A549 treated with DMSO at 1 μM for 4 hours (cell line): ENCODE results near the gene FSCN2. TPM values are rescaled to one million over a fixed set of nuclear protein-coding genes. Genes with fewer than 3 reads are reported as not detected.

Source experiments
- total RNA-seq: library from RNA; stranded (reverse); fragments of 200-300 nt; extraction: Qiagen RNA extraction; gene quantifications from 5 replicates; pipeline ENCODE4 v1.2.3, GENCODE V29; 2022; ENCODE audit warnings: low read depth

The FSCN2 gene, protein sequence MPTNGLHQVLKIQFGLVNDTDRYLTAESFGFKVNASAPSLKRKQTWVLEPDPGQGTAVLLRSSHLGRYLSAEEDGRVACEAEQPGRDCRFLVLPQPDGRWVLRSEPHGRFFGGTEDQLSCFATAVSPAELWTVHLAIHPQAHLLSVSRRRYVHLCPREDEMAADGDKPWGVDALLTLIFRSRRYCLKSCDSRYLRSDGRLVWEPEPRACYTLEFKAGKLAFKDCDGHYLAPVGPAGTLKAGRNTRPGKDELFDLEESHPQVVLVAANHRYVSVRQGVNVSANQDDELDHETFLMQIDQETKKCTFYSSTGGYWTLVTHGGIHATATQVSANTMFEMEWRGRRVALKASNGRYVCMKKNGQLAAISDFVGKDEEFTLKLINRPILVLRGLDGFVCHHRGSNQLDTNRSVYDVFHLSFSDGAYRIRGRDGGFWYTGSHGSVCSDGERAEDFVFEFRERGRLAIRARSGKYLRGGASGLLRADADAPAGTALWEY
- total RNA-seq, result 0.45 to 1.4 TPM (median 1.1 TPM) in 5 replicates

DNA sequence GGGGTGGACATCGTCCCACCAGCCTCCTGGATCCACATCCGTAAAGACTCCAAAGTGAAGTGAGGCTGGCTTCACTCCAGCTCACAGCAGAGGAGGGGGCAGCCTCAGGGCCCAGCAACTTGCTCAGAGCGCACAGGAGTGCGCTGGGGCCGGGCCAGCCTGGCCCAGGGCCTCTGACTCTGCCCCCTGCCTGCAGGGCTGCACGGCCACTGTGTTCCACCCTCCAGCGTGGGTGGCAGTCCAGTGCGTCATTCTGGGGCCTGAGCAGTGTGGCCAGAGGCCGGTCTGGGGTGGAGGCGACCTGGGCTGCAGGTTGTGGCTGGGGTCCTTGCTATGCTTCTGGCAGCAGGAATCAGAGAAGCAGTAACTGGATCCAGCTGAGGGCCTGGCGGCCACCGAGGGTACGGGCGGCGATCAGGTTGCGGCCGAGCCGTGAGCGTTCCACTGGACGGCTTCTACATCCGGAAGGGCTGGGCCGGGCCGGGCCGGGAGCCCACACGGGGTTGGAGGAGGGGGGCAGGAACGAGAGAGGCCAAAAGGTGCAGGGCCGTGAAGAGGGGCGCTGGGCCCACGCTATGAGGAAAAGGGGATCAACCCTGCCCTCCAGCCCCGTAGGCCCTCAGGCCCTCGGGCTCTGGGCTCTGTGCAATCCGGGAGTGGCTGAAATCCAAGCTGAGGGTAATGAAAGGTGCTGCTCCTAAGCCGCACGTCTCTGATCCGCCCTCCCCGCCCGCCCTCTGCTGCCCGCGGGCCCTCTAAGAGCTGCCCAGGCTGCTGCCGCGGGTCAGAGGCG lies at the start of gene FSCN2:
Gene FSCN2, plus strand, starts transcription at position 787 of the 793 bp plus-strand sequence. CDS start 155 bp downstream, outside the sequence.

DNA sequence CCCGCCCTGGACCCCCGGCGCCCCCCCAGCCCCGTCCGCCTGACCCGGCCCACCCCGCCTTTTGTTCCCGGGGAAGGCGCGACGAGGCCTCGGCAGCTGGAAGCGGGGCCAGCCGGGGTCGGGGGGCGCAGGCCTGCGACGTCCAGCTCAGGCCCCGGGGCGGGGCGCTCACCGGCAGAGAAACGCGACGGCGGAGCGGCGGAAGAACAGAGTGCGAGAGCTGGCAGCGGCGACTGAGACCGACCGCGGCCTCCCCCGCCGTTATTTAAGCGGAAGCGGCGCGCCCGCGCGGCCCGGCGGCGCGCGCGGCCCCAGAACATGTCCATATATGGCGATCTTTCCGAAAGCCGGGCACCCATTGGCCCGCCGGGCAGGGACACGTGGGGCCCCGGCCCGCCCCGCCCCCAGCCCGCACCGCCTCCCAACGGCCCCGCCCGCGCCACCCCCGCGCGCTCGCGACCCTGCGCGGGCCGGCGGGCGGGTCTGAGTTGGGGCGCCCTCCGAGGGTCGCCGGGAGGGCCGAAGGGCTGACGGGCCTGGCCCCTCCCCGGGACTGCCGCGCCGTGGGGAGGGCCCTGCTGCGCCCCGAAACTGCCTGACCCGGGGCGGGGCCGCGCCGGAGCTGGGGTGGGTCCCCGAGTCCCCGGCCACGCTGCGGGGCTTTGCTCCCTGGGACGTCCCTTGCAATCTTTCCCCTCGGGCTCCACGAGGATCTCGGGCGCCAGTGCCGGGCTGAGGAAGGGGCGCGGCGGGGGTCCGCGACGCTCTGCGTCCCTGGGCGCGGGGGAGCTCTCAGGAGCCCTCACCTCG lies 15.4 kb upstream of the FSCN2 start, which contains the start of gene ACTG1:
Gene ACTG1, minus strand, starts transcription at position 238 of the 810 bp plus-strand sequence. CDS start 445 bp downstream, outside the sequence.

DNA sequence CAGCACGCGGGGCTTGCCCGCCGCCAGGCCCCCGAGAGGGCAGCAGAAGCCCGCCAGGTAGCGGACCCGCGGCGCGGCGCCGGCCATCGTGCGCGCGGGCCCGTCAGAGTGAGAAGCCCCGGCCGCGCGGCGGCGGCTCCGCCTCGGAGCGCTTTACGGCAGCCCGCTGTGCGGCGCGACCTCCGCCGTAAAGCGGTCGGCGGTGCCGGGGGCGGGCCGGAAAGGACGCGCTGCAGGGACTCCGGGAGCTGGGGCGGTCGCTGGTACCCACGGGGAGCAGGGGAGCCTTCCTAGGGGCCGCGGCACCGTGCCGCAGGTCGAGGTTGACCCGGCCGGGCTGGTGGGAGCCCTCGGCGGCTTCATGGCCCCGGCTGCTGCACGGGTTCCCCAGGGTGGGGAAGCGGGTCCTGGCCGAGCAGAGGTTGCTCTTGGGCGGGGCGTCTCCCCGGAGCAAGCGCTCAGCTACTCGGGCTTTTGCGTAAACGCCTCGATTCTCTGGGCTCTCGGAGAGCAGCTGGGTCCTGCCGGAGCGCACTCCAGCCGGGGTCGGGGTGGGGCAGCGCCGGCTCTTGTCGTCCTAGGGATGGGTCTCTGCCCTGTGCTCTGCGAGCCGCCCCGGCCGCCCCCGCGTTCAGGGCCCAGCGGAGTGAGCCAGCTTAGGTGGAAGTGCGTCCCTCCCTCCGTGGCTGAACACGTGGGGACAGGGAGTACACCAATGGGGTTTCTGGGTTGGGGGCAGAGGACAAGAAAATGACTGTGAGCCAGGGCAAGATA lies 24.3 kb downstream of the FSCN2 start, which contains the start of gene FAAP100:
Gene FAAP100, minus strand, starts transcription at position 110 of the 774 bp plus-strand sequence. Its CDS starts 23 bp downstream, at position 87.

Other genes starting within 250 kb of the FSCN2 start
- gene SLC38A10, start 233.1 kb upstream of the FSCN2 start, total RNA-seq, result 53.1 to 82.4 TPM (median 73.3 TPM) in 5 replicates
- gene BAHCC1, start 132.9 kb upstream of the FSCN2 start, total RNA-seq, result 11.8 to 16.3 TPM (median 15.8 TPM) in 5 replicates
- 5,035 to 5,958 TPM (median 5,229 TPM) in 5 replicates for gene ACTG1, start 15.6 kb upstream of the FSCN2 start, total RNA-seq
- gene FAAP100, start 24.0 kb downstream of the FSCN2 start, total RNA-seq, result 21.3 to 29.3 TPM (median 24.7 TPM) in 5 replicates
- 97.3 to 114 TPM (median 110 TPM) in 5 replicates for gene NPLOC4, start 108.7 kb downstream of the FSCN2 start, total RNA-seq
- gene TSPAN10, start 108.8 kb downstream of the FSCN2 start, total RNA-seq, result 4.4 to 6.3 TPM (median 5.9 TPM) in 5 replicates
- 1.8 to 2.6 TPM (median 2.5 TPM) in 5 replicates for gene PDE6G, start 128.2 kb downstream of the FSCN2 start, total RNA-seq
- 34.5 to 63.2 TPM (median 56.9 TPM) in 5 replicates for gene OXLD1, start 138.2 kb downstream of the FSCN2 start, total RNA-seq
- 58.2 to 73.9 TPM (median 66.1 TPM) in 5 replicates for gene CCDC137, start 138.4 kb downstream of the FSCN2 start, total RNA-seq
- 48.6 to 52.2 TPM (median 50.3 TPM) in 5 replicates for gene ARL16, start 155.4 kb downstream of the FSCN2 start, total RNA-seq
- gene HGS, start 155.6 kb downstream of the FSCN2 start, total RNA-seq, result 158 to 233 TPM (median 198 TPM) in 5 replicates
- 202 to 324 TPM (median 283 TPM) in 5 replicates for gene MRPL12, start 175.0 kb downstream of the FSCN2 start, total RNA-seq
- gene SLC25A10, start 183.9 kb downstream of the FSCN2 start, total RNA-seq, result 32.8 to 47.1 TPM (median 42.9 TPM) in 5 replicates